ENCODE measurements around the gene AIRE.

AIRE gene

GRCh38 chr21:44316277-44316900 is 30.7 kb downstream of the AIRE start:
- Histone ChIP-seq H3K9ac (ENCODE audit: low read length) (no peak overlapping the region), H3K79me2 (ENCODE audit: insufficient read depth, low read length) (no peaks in the 10 kb centered on the region), H3K4me3 (ENCODE audit: insufficient read depth, low read length, poor library complexity, severe bottlenecking) (no peak overlapping the region), H4K20me1 (ENCODE audit: low read depth, low read length) (no peaks in the 10 kb centered on the region), H3K4me2 (ENCODE audit: low read depth, low read length, poor library complexity, severe bottlenecking) (no peak overlapping the region), H2AFZ (ENCODE audit: low read depth, low read length, severe bottlenecking) (no peak overlapping the region), H3F3A (ENCODE audit: insufficient read depth) (no peaks in the 10 kb centered on the region), H3K27me3 (ENCODE audit: low read length) (no peaks in the 10 kb centered on the region), H3K9me2 (replicated peaks; ENCODE audit: insufficient read depth, low read length) (no peaks in the 10 kb centered on the region), H3K36me3 (ENCODE audit: low read length) (no peaks in the 10 kb centered on the region), H3K27ac (ENCODE audit: low read depth, low read length) (no peak overlapping the region), H3K9me3 (ENCODE audit: insufficient read depth, low read length) (no peaks in the 10 kb centered on the region)
- no peak for TF ChIP-seq CTCF (IDR thresholded peaks at IDR 0.05; ENCODE audit: insufficient read depth, low read length, poor library complexity, severe bottlenecking)
- TF ChIP-seq EZH2phosphoT487 (conservative IDR thresholded peaks at IDR 0.05; ENCODE audit: low read length): no peak

GRCh38 chr21:44317241-44317782 is 31.6 kb downstream of the AIRE start:
- Histone ChIP-seq H3K9me3 (ENCODE audit: insufficient read depth, low read length) (no peaks in the 10 kb centered on the region), H3K27ac (ENCODE audit: low read depth, low read length) (no peak overlapping the region), H3K4me2 (ENCODE audit: low read depth, low read length, poor library complexity, severe bottlenecking) (no peak overlapping the region), H3K4me3 (ENCODE audit: insufficient read depth, low read length, poor library complexity, severe bottlenecking) (no peak overlapping the region), H3K9ac (ENCODE audit: low read length) (no peak overlapping the region), H3K27me3 (ENCODE audit: low read length) (no peaks in the 10 kb centered on the region), H3K36me3 (ENCODE audit: low read length) (no peaks in the 10 kb centered on the region), H2AFZ (ENCODE audit: low read depth, low read length, severe bottlenecking) (no peak overlapping the region), H3K9me2 (replicated peaks; ENCODE audit: insufficient read depth, low read length) (no peaks in the 10 kb centered on the region), H3K79me2 (ENCODE audit: insufficient read depth, low read length) (no peaks in the 10 kb centered on the region), H3F3A (ENCODE audit: insufficient read depth) (no peaks in the 10 kb centered on the region), H4K20me1 (ENCODE audit: low read depth, low read length) (no peaks in the 10 kb centered on the region)
- TF ChIP-seq CTCF (IDR thresholded peaks at IDR 0.05; ENCODE audit: insufficient read depth, low read length, poor library complexity, severe bottlenecking) (no peak), EZH2phosphoT487 (conservative IDR thresholded peaks at IDR 0.05; ENCODE audit: low read length) (no peak)

- Histone ChIP-seq H3K36me3 (ENCODE audit: low read length) (no peaks in the 10 kb centered on the region), H2AFZ (ENCODE audit: low read depth, low read length, severe bottlenecking) (no peak overlapping the region), H3K9ac (ENCODE audit: low read length) (no peak overlapping the region), H3K9me2 (replicated peaks; ENCODE audit: insufficient read depth, low read length) (no peaks in the 10 kb centered on the region), H3K4me3 (ENCODE audit: insufficient read depth, low read length, poor library complexity, severe bottlenecking) (no peak overlapping the region), H3K79me2 (ENCODE audit: insufficient read depth, low read length) (no peaks in the 10 kb centered on the region), H3K9me3 (ENCODE audit: insufficient read depth, low read length) (no peaks in the 10 kb centered on the region), H4K20me1 (ENCODE audit: low read depth, low read length) (no peaks in the 10 kb centered on the region), H3K4me2 (ENCODE audit: low read depth, low read length, poor library complexity, severe bottlenecking) (no peak overlapping the region), H3K27ac (ENCODE audit: low read depth, low read length) (no peak overlapping the region), H3K27me3 (ENCODE audit: low read length) (no peaks in the 10 kb centered on the region), H3F3A (ENCODE audit: insufficient read depth) (no peaks in the 10 kb centered on the region)
- TF ChIP-seq CTCF (IDR thresholded peaks at IDR 0.05; ENCODE audit: insufficient read depth, low read length, poor library complexity, severe bottlenecking) (no peak), EZH2phosphoT487 (conservative IDR thresholded peaks at IDR 0.05; ENCODE audit: low read length) (no peak)
These were observed 32.2 kb downstream of the AIRE start for GRCh38 chr21:44317871-44318270.

Measured in SU-DHL-6 (cell line).